NCI-H526 (cell line): ENCODE data around the gene ZFYVE16.
"Not testable (repeated sequence)": the region's sequence is repeated elsewhere in the genome, so short reads cannot be mapped to it uniquely, and the experiment has no call there.

Experiments
- DNase-seq, 2 experiments: peaks; one replicate each; lab custom pipeline; 2025; lab: John Stamatoyannopoulos, UW

Gene ZFYVE16

DNA sequence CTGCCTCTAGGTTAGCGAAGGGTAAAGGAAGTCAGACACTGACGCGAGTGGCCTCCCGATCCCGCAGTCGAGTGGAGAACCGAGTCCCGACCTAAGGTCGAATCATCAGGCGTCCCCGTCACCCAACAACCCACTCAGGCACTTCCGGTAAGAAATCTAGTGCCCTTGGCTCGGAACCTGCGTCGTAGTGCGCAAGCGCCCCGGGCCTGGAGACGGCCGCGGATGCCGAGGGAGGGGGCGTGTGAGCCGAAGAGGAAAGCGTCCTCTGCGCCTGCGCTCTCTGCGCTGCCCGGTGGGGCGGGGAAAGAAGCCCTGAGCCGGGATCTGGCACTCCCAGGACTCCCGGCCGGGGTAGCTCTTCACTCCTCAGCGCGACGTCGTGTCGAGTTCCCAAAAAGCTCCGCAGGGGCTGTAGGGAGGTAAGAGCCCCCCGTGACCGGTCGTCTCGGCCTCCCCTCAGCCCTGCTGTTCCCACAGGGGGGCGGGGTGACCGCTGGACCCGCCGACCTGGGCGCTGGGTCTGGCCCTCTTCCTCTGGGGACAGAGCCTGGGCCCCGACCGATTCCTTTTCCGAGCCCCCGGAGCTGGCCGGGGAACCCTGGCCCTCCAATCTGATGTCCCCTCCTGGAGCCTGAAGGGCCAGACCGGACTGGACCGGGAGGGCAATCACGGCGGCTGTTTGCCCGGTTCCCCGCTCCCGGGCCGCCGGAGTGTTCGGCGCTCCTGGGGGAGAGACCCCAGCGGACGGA lies at the start of gene ZFYVE16:
Gene ZFYVE16 (plus strand): TSS at position 330 of the 749 bp plus-strand sequence. CDS start 26,084 bp downstream, outside the sequence.
- DNase-seq = peak; percentile 88 to 96

GRCh38 chr5:80360914-80361444 lies 46.9 kb upstream of the ZFYVE16 start:
- no peak for DNase-seq

DNA sequence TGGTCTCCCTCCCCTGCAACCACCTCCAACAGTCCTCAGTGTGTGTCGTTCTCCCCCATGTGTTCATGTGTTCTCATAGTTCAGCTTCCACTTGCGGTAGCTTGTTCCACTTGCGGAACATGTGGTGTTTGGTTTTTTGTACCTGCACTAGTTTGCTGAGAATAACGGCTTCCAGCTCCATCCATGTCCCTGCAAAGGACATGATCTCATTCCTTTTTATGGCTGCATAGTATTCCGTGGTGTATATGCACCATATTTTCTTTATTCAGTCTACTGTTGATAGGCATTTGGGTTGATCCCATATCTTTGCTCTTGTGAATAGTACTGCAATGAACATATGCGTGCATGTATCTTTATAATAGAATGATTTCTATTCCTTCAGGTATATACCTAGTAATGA lies 43.0 kb upstream of the ZFYVE16 start:
- DNase-seq = no peak

DNA sequence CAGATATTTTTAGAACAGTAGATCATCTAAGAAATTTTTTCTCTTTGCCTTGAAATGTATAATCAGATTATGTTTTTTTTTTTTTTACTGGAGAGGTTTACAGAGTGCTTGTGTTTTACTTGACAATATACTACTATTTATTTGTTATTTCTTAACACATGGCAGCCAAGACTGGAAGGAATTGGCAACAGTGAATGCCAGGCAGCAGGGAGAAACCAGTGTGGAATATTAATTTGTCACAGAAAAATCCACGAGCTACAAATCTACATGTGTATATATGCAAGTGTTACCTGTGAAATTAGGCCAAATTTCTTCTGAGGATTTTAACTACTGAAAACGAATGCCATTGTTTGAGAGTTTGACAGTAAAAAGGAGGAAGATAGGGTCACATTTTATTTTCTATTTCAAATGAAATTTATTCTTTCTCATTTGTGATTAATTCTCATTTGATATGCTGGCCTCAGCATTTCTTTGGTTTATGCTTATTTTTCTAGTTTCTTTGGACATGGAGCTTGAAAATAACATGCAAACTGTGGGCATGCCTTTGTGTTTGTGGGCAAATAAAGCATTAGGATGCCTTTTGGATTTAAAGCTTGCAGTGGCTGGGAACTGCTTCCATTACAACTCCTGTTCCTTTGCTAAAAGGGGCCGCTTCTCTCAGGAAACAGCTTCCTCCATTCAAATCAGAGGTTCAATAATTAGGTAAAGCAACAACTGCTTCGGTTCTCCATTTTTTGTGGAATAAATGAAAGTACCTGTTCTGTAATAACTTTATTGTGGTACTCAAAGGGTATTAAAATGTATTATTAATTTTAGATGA lies 39.0 kb upstream of the ZFYVE16 start:
- peak; percentile 39 to 44 for DNase-seq

DNA sequence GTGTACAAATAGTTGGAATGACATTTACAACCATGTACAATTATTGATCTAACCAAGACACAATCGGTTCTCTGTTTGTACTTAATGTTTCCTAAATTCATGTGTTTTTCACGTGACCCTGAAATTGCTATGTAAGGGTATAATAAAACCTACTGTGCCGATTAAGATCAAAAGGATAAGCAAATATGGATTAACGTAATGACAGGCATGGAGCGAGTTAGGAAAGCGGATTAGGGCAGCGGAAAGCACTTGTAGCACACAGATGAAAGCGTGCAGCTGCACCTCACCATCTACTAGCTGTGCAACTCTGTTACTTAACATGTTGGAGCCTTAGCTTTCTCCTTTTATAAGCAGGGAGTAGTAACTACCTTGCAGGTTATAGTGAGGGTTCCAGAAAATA lies 38.3 kb upstream of the ZFYVE16 start:
- DNase-seq = peak; percentile 53 to 54

DNA sequence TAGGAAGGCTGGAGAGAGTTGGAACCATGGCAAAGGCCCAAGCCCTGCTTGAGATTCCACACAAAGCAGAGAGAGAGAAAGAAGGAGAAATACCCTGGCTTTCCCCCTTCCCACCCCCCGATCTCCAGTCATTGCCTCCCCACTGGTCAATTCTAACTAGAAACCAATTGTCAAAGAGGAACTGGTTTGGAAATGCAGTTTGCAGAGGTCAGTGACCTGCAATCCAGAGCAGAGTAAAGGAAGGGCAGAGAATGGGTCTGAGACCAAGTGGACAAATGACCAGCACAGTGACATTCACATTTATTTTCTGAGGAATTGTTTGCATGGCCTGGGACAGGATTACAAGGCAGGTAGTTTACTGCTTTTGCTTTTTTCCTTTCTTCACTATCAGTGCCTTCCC lies 37.5 kb upstream of the ZFYVE16 start:
- DNase-seq = no peak

DNA sequence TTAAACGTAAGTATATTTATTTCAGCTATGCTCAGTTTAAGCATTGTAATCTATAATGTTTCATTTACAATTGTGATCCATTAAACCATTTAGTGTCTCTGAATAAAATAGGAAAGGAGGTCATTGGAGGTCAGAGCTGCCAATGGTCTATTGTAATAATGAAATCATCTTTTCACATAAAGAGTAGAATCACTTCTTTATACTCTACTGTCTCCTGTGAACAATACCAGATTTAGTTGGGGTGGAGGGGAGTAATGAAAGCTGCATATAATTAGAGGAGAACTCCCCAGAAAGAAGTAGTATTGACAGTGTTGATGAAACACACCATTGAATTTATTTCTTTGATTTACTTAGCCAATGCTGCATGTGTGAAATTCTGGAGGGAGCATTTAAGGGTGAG lies 35.1 kb upstream of the ZFYVE16 start:
- DNase-seq = no peak

DNA sequence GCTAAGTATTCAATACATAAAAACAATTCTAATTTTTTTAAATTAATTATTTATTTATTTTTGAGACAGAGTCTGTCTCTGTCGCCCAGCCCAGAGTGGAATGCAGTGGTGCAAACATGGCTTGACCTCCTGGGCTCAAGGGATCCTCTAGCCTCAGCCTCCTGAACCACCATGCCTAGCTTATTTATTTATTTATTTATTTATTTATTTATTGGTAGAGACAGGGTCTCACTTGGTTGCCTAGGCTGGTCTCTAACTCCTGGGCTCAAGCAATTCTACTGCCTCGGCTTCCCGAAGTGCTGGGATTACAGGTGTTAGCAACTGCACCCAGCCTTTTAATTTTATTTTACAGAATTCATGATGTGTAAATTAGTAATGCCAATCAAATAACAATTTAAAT lies 33.7 kb upstream of the ZFYVE16 start:
- DNase-seq = no peak

DNA sequence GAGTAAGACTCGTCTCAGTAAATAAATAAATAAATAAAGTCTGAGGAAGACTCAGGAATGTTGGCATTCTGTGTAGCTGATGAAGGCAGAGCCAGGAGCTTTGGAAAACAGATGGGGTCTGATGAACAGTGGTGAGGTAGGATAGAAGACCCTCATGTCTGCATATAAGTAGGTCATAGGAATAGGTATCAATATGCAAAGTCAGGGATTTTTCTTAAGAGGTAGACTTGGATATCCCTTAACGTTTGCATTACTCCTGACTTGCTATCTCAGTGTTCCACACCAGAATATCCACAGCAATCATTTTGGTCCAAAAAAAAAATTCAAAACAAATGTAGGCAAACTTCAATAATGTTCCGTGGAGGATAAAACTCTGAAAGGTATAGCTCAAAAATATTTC lies 31.3 kb upstream of the ZFYVE16 start:
- DNase-seq = no peak

DNA sequence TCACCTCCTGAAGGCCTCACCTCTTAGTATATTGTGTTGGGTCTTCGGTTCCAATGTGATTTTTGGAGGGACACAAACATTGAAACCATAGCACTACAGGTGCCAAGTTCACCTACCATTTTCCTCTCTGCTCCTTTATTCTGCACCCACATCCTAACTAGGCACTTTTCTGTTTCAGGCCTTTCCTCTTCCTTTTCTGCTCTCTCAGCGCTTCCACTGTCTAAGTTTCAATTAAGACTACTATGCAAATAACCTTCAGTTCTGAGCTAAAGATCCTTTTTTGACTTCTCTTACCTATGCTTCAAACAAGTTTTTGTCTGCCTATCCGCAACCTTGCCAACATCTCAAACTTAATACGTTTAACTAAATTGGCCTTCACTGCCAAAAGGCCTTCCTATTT lies 25.4 kb upstream of the ZFYVE16 start:
- no peak for DNase-seq

GRCh38 chr5:80387063-80387768 lies 20.6 kb upstream of the ZFYVE16 start:
- DNase-seq = no peak

- no peak for DNase-seq
Observed at GRCh38 chr5:80389580-80389979, 18.3 kb upstream of the ZFYVE16 start.

GRCh38 chr5:80390413-80390812 lies 17.5 kb upstream of the ZFYVE16 start:
- not testable (repeated sequence) for DNase-seq

- DNase-seq = not testable (repeated sequence)
Observed at GRCh38 chr5:80391267-80391666, 16.6 kb upstream of the ZFYVE16 start.

DNA sequence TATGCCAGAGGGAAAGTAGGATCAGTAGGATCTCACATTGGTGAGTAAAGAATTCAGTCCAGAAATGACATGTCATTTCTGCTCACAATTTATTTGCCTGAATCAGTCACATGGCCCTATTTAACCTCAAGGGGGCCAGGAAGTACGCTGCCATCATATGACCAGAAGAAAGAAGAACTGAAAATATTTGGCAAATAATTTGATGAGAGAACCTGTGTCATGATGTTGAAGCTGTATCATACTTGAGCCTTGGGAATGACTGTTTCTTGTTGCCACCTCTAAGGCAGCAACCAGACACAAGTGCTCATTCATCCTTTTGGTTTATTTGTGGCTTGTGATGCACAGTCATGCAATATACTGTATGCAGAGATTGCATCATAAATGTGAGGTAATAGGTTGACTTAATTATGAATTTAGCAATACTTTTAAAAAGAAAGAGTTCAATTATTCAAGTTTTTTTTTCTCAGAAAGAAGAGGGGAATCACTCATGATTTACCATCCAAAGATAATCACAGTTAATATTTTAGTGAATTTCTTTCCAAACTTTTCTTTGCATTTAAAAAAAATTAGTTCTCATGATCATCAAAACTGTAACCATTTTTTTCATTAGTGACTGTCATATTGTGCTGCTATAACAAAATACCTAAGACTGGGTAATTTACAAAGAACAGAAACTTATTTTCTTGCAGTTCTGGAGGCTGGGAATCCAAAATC lies 8.2 kb upstream of the ZFYVE16 start:
- no peak for DNase-seq

- DNase-seq = not testable (repeated sequence)
Observed at GRCh38 chr5:80400368-80400767, 7.5 kb upstream of the ZFYVE16 start.

GRCh38 chr5:80403782-80404181 lies 4.1 kb upstream of the ZFYVE16 start:
- no peak for DNase-seq

GRCh38 chr5:80406980-80407734 lies 707 bp upstream of the ZFYVE16 start:
- DNase-seq = no peak

- peak in 1 of 2 experiments; percentile 75 for DNase-seq
Observed at GRCh38 chr5:80408484-80409366, 861 bp downstream of the ZFYVE16 start.
